ENCODE data around the gene PPP1R37. TPM values are rescaled to one million over a fixed set of nuclear protein-coding genes. Genes with fewer than 3 reads are reported as not detected.

The PPP1R37 gene
- total and polyA plus RNA-seq, 2 of the 13 experiments (the other 11 are each of a cell fraction or from before 2014, with no cell fraction given): 9.0 to 14.3 TPM

DNA sequence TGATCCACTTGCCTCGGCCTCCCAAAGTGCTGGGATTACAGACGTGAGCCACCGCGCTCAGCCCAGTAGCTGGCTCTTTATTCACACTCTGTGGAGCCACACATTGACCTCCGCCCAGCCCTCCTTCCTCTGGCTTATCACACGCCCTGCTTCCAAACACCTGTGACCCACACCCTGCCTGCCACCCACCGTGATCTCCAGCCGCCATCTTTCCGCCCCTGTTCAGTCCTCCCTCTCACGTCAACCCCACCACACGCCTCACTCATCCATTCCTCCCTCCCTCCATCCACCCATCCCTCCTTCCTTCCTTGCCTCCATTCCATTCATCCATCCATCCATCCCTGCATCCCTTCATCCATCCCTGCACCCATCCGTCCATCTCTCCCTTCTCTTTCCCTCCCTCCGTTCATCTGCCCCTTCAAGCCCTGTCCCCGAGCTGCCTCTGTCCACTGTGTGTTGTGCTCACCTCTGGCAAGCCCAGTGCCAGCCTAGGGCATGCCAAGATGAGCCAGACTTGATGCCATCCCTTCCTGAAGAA lies 34.3 kb upstream of the PPP1R37 start (continued):
- TF ChIP-seq ZKSCAN8 (CRISPR knock-in tag; IDR thresholded peaks at IDR 0.05; ENCODE audit: borderline replicate concordance) (no peak), ZNF350 (CRISPR knock-in tag; IDR thresholded peaks at IDR 0.05; ENCODE audit: borderline replicate concordance, low read depth) (no peak), CSRNP1 (CRISPR knock-in tag; IDR thresholded peaks at IDR 0.05) (no peak), ZNF430 (CRISPR knock-in tag; IDR thresholded peaks at IDR 0.05) (no peak), KLF16 (CRISPR knock-in tag; IDR thresholded peaks at IDR 0.05) (no peak)

DNA sequence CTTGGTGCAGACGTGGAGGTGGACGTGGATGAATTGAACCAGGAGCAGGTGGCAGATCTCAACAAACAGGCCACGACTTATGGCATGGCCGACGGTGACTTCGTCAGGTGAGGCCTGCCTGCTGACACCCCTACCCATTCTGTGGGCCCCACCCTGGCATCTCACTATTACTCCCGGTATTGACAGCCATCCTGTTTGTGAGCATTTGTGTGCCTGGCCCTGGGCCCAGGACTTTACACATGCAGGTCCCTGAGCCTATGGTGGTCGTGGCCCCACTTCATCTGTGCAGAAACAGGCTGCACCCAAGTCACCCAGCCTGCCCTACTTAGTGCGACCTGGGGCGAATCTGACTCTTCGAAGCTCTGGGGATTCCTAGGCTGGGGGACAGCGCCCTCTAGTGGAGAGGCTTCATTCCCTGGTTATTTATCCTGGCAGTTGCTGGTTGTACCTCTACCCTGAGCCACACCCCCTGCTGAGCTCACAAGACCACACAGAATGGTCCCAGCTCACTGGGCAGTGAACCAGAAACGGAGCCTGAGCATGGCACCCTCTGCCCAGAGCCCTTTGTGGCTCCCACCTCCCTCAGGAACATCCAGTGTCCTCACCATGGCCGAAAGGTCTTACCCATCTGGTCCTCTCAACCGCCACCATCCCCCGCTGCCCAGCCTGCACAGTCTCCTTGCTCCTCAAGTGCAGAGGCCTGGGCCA lies 33.6 kb upstream of the PPP1R37 start:
- no TSS peak for BruUV-seq (replicated peaks)
- POLR2A ChIA-PET: interaction anchor here (0.9 to 1.3 kb wide), 6 partner anchors 14 to 156 kb away, joined by 3 to 11 read pairs (median 3); partner anchors contain the start of genes APOE, CLASRP and RELB
- TF ChIP-seq ZNF691 (CRISPR knock-in tag; IDR thresholded peaks at IDR 0.05; ENCODE audit: borderline replicate concordance, low read depth): 0 out of 2 replicates have a peak, but pooled peaks have one; percentile 38
- TF ChIP-seq NR2F6 (IDR thresholded peaks at IDR 0.05): no peak
- 0 out of 2 replicates have a peak, but pooled peaks have one; percentile 39 for TF ChIP-seq NR2F6 (CRISPR knock-in tag; IDR thresholded peaks at IDR 0.05)
- TF ChIP-seq STAG1 (CRISPR knock-in tag; IDR thresholded peaks at IDR 0.05): peak; percentile 94
- 0 out of 2 replicates have a peak, but pooled peaks have one; percentile 19 for TF ChIP-seq MAZ (IDR thresholded peaks at IDR 0.05; ENCODE audit: borderline replicate concordance, low read depth, low read length)
- no peak for TF ChIP-seq MAZ (CRISPR knock-in tag; IDR thresholded peaks at IDR 0.05; ENCODE audit: low read depth)
- peak; percentile 54 for TF ChIP-seq ZNF687 (CRISPR knock-in tag; IDR thresholded peaks at IDR 0.05)
- no peak for TF ChIP-seq HOXA5 (CRISPR knock-in tag; IDR thresholded peaks at IDR 0.05)
- TF ChIP-seq ZNF121 (CRISPR knock-in tag; IDR thresholded peaks at IDR 0.05): peak; percentile 65; the same call in 1 of the 2 replicates
- TF ChIP-seq FOSL2 (CRISPR knock-in tag; IDR thresholded peaks at IDR 0.05): 0 out of 2 replicates have a peak, but pooled peaks have one; percentile 13
- TF ChIP-seq HIVEP1 (CRISPR knock-in tag; IDR thresholded peaks at IDR 0.05): 0 out of 2 replicates have a peak, but pooled peaks have one; percentile 28

More for the DNA sequence above, 33.6 kb upstream of the PPP1R37 start:
- in situ Hi-C loops (cut with HindIII; ENCODE audit: extremely low pct_ligation_motif_present, low pct_unique_long_range_greater_than_20kb) (no loop called here), intact Hi-C loops (cut with micrococcal nuclease; ENCODE audit: unreplicated experiment) (loop anchor here (1.0 kb wide), 1 partner anchor 42 kb away; no protein-coding TSS in a partner anchor)
- Histone ChIP-seq H3K27me3 (ENCODE audit: control insufficient read depth in 1 of 2, insufficient read depth in 2 of 2, low read length in 2 of 2) (no peaks in the 10 kb centered on the region), H3K4me2 (ENCODE audit: low read depth, low read length) (no peak overlapping the region), H3K4me3 (replicated peaks in 1 of 3; ENCODE audit: insufficient read depth in 1 of 3, low read depth in 2 of 3, low read length in 3 of 3) (no peak overlapping the region), H3K27ac (ENCODE audit: extremely low read length, insufficient read depth, low read length) (no peak overlapping the region), H3K79me2 (ENCODE audit: insufficient read depth, low read length) (no peaks in the 10 kb centered on the region), H4K20me1 (ENCODE audit: insufficient read depth, low read length) (peaks cover 5% of the 10 kb centered on the region; the same call in 1 of the 2 replicates), H2AFZ (ENCODE audit: low read length) (no peak overlapping the region), H3K4me1 (ENCODE audit: insufficient read depth, low read length) (no peaks in the 10 kb centered on the region), H3K9me3 (ENCODE audit: low read length) (no peaks in the 10 kb centered on the region), H3K36me3 (replicated peaks in 1 of 2; ENCODE audit: control insufficient read depth in 1 of 2, insufficient read depth in 2 of 2, low read length in 2 of 2) (peaks cover 61 to 86% of the 10 kb centered on the region in 2 experiments), H3K9ac (ENCODE audit: insufficient read depth, low read depth, low read length) (no peak overlapping the region)
- FAIRE-seq (peak; percentile 36), ATAC-seq (peak; percentile 82), DNase-seq (ENCODE audit: low spot score) (peak; percentile 78)
- 84% methylated on average over 11 of the region's 16 CpGs for WGBS (ENCODE audit: low lambda C conversion rate)
- CTCF ChIA-PET (ENCODE audit: low intra/inter-chr PET ratio, low total read pairs): interaction anchor here (1.2 to 3.0 kb wide), 3 partner anchors 42 to 72 kb away, joined by 3 to 40 read pairs (median 7); no protein-coding TSS in a partner anchor

All from HepG2 (cell line).